ENCODE measurements around the gene CAB39L. TPM values are rescaled to one million over a fixed set of nuclear protein-coding genes. Genes with fewer than 3 reads are reported as not detected.

CAB39L gene
- total RNA-seq, 1 donor from 2014 or later = 6.8 TPM

DNA sequence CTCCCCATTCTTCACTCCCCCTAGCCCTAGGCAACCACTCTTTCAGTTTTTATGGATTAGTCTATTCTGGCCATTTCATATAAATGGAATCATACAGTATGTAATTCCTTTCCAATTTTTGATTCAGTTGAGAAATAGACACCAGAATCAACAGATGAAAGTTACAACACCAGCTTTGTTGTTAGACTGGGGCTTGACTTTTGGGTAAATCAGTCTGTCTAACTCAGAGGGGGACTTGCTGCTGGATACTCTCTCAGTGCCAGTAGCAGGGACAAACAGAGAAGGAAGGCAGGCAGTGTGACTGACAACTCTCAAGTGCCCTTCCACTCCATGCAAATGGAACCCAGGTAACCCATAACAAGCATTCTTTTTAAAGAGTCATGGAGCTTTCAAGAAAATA is 155.4 kb downstream of the CAB39L start:
- Histone ChIP-seq H3K27ac (ENCODE audit: low read depth, low read length) (no peak overlapping the region), H3K4me3 (ENCODE audit: low read length in 3 of 3) (no peak overlapping the region), H3K36me3 (ENCODE audit: control insufficient read depth in 3 of 3, insufficient read depth in 3 of 3, low read length in 3 of 3) (peaks cover 2 to 6% (median 4%) of the 10 kb centered on the region in 3 donors)

GRCh38 chr13:49287995-49288394 is 155.9 kb downstream of the CAB39L start:
- no peak overlapping the region for H3K4me3 ChIP-seq (ENCODE audit: low read length in 3 of 3)
- no peaks in the 10 kb centered on the region for H3K9me3 ChIP-seq (ENCODE audit: control insufficient read depth in 3 of 3, low read length in 3 of 3)
- H3K4me1 ChIP-seq (ENCODE audit: control insufficient read depth in 3 of 3, insufficient read depth in 3 of 3, low read length in 3 of 3) = no peaks in the 10 kb centered on the region
- H3K36me3 ChIP-seq (ENCODE audit: control insufficient read depth in 3 of 3, insufficient read depth in 3 of 3, low read length in 3 of 3) = peaks cover 3 to 4% (median 3%) of the 10 kb centered on the region in 3 donors
- H3K27me3 ChIP-seq (ENCODE audit: control insufficient read depth in 3 of 3, insufficient read depth in 3 of 3, low read length in 3 of 3) = no peaks in the 10 kb centered on the region
- no peak overlapping the region for H3K27ac ChIP-seq (ENCODE audit: low read depth, low read length)
- no peak overlapping the region for H3K9ac ChIP-seq (ENCODE audit: low read depth in 1 of 3, low read length in 3 of 3)

More for the DNA sequence above, 155.4 kb downstream of the CAB39L start:
- Histone ChIP-seq H3K27me3 (ENCODE audit: control insufficient read depth in 3 of 3, insufficient read depth in 3 of 3, low read length in 3 of 3) (no peaks in the 10 kb centered on the region), H3K4me1 (ENCODE audit: control insufficient read depth in 3 of 3, insufficient read depth in 3 of 3, low read length in 3 of 3) (no peaks in the 10 kb centered on the region), H3K9ac (ENCODE audit: low read depth in 1 of 3, low read length in 3 of 3) (no peak overlapping the region), H3K9me3 (ENCODE audit: control insufficient read depth in 3 of 3, low read length in 3 of 3) (no peaks in the 10 kb centered on the region)

- Histone ChIP-seq H3K4me3 (ENCODE audit: low read length in 3 of 3) (no peak overlapping the region), H3K9ac (ENCODE audit: low read depth in 1 of 3, low read length in 3 of 3) (no peak overlapping the region), H3K4me1 (ENCODE audit: control insufficient read depth in 3 of 3, insufficient read depth in 3 of 3, low read length in 3 of 3) (no peaks in the 10 kb centered on the region), H3K36me3 (ENCODE audit: control insufficient read depth in 3 of 3, insufficient read depth in 3 of 3, low read length in 3 of 3) (peaks cover 0 to 15% (median 11%) of the 10 kb centered on the region in 3 donors), H3K9me3 (ENCODE audit: control insufficient read depth in 3 of 3, low read length in 3 of 3) (no peaks in the 10 kb centered on the region), H3K27ac (ENCODE audit: low read depth, low read length) (no peak overlapping the region), H3K27me3 (ENCODE audit: control insufficient read depth in 3 of 3, insufficient read depth in 3 of 3, low read length in 3 of 3) (no peaks in the 10 kb centered on the region)
These were observed 164.0 kb downstream of the CAB39L start for GRCh38 chr13:49279885-49280284.

DNA sequence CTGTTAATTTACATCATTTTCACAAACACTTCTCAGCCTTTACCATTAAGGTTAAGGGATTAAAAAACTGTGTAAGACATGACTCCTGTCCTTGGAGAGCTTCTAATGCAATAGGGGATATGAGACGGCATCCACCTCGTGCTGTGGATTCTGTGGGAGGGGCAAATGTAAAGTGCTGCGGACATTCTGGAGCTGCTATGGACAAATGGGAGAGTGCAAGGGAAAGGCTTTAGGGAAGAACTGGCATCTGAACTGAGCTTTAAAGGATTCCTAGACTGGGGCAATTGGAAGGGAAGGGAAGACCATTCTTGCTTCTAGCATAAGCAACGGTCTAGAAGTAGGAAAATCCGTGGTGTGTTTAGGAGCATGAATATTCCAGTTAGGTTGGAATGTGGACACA is 164.8 kb downstream of the CAB39L start:
- Histone ChIP-seq H3K27me3 (ENCODE audit: control insufficient read depth in 3 of 3, insufficient read depth in 3 of 3, low read length in 3 of 3) (no peaks in the 10 kb centered on the region), H3K36me3 (ENCODE audit: control insufficient read depth in 3 of 3, insufficient read depth in 3 of 3, low read length in 3 of 3) (peaks cover 0 to 15% (median 11%) of the 10 kb centered on the region in 3 donors), H3K9ac (ENCODE audit: low read depth in 1 of 3, low read length in 3 of 3) (no peak overlapping the region), H3K4me3 (ENCODE audit: low read length in 3 of 3) (no peak overlapping the region), H3K27ac (ENCODE audit: low read depth, low read length) (no peak overlapping the region), H3K4me1 (ENCODE audit: control insufficient read depth in 3 of 3, insufficient read depth in 3 of 3, low read length in 3 of 3) (no peaks in the 10 kb centered on the region), H3K9me3 (ENCODE audit: control insufficient read depth in 3 of 3, low read length in 3 of 3) (no peaks in the 10 kb centered on the region)

GRCh38 chr13:49278211-49278610 is 165.7 kb downstream of the CAB39L start:
- Histone ChIP-seq H3K9ac (ENCODE audit: low read depth in 1 of 3, low read length in 3 of 3) (no peak overlapping the region), H3K27me3 (ENCODE audit: control insufficient read depth in 3 of 3, insufficient read depth in 3 of 3, low read length in 3 of 3) (no peaks in the 10 kb centered on the region), H3K4me1 (ENCODE audit: control insufficient read depth in 3 of 3, insufficient read depth in 3 of 3, low read length in 3 of 3) (no peaks in the 10 kb centered on the region), H3K27ac (ENCODE audit: low read depth, low read length) (no peak overlapping the region), H3K9me3 (ENCODE audit: control insufficient read depth in 3 of 3, low read length in 3 of 3) (no peaks in the 10 kb centered on the region), H3K36me3 (ENCODE audit: control insufficient read depth in 3 of 3, insufficient read depth in 3 of 3, low read length in 3 of 3) (peaks cover 0 to 15% (median 8%) of the 10 kb centered on the region in 3 donors), H3K4me3 (ENCODE audit: low read length in 3 of 3) (no peak overlapping the region)

DNA sequence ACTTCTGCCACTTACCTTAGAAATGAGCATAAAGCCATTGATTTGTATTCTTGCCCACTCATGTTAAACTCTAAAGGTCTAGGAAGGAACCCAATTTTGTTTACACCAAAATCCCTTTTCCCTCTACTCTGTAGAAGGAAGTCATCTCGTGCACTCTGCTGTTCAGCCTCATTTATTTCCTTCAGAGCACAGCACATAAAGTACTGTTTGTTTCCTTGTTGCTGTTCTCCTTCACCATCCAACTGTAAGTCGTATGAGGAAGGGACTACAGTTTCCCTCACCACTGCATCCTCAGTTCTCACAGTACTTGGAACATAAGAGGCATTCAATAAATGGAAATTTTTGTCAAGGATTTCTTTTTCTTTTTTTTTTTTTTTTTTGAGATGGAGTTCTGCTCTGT is 171.6 kb downstream of the CAB39L start:
- no peak overlapping the region for H3K27ac ChIP-seq (ENCODE audit: low read depth, low read length)
- no peaks in the 10 kb centered on the region for H3K27me3 ChIP-seq (ENCODE audit: control insufficient read depth in 3 of 3, insufficient read depth in 3 of 3, low read length in 3 of 3)
- peaks cover 3 to 16% (median 8%) of the 10 kb centered on the region in 3 donors for H3K36me3 ChIP-seq (ENCODE audit: control insufficient read depth in 3 of 3, insufficient read depth in 3 of 3, low read length in 3 of 3)
- no peaks in the 10 kb centered on the region for H3K9me3 ChIP-seq (ENCODE audit: control insufficient read depth in 3 of 3, low read length in 3 of 3)
- H3K4me3 ChIP-seq (ENCODE audit: low read length in 3 of 3) = no peak overlapping the region
- no peaks in the 10 kb centered on the region for H3K4me1 ChIP-seq (ENCODE audit: control insufficient read depth in 3 of 3, insufficient read depth in 3 of 3, low read length in 3 of 3)
- H3K9ac ChIP-seq (ENCODE audit: low read depth in 1 of 3, low read length in 3 of 3) = no peak overlapping the region

DNA sequence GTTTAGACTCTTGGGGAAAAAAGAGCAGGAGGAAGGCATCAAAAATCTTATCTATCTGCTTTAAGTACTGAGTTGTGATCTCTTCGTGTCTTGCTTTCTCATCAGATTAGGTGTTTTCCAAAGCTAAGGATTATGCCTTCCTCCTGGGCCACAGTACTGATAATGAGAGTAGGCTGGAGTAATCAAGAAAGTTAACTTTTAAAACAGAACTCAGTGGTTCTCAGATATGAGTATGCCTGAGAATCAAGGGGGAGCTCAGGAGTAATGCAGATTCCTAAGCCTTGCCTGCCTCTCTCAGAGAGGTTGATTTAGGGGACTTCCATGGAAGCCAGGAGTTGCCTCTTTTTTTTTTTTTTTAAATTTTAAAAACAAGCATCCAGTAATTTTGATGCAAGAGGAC is 172.6 kb downstream of the CAB39L start:
- Histone ChIP-seq H3K9ac (ENCODE audit: low read depth in 1 of 3, low read length in 3 of 3) (no peak overlapping the region), H3K4me3 (ENCODE audit: low read length in 3 of 3) (no peak overlapping the region), H3K27me3 (ENCODE audit: control insufficient read depth in 3 of 3, insufficient read depth in 3 of 3, low read length in 3 of 3) (no peaks in the 10 kb centered on the region), H3K36me3 (ENCODE audit: control insufficient read depth in 3 of 3, insufficient read depth in 3 of 3, low read length in 3 of 3) (peaks cover 3 to 16% (median 13%) of the 10 kb centered on the region in 3 donors), H3K27ac (ENCODE audit: low read depth, low read length) (no peak overlapping the region), H3K9me3 (ENCODE audit: control insufficient read depth in 3 of 3, low read length in 3 of 3) (no peaks in the 10 kb centered on the region), H3K4me1 (ENCODE audit: control insufficient read depth in 3 of 3, insufficient read depth in 3 of 3, low read length in 3 of 3) (no peaks in the 10 kb centered on the region)

GRCh38 chr13:49265822-49266221 is 178.0 kb downstream of the CAB39L start:
- H3K4me3 ChIP-seq (ENCODE audit: low read length in 3 of 3) = no peak overlapping the region
- no peaks in the 10 kb centered on the region for H3K9me3 ChIP-seq (ENCODE audit: control insufficient read depth in 3 of 3, low read length in 3 of 3)
- H3K9ac ChIP-seq (ENCODE audit: low read depth in 1 of 3, low read length in 3 of 3) = no peak overlapping the region
- H3K36me3 ChIP-seq (ENCODE audit: control insufficient read depth in 3 of 3, insufficient read depth in 3 of 3, low read length in 3 of 3) = peaks cover 3 to 32% (median 22%) of the 10 kb centered on the region in 3 donors
- H3K27ac ChIP-seq (ENCODE audit: low read depth, low read length) = no peak overlapping the region
- H3K4me1 ChIP-seq (ENCODE audit: control insufficient read depth in 3 of 3, insufficient read depth in 3 of 3, low read length in 3 of 3) = no peaks in the 10 kb centered on the region
- H3K27me3 ChIP-seq (ENCODE audit: control insufficient read depth in 3 of 3, insufficient read depth in 3 of 3, low read length in 3 of 3) = no peaks in the 10 kb centered on the region

GRCh38 chr13:49262634-49263033 is 181.2 kb downstream of the CAB39L start:
- Histone ChIP-seq H3K27me3 (ENCODE audit: control insufficient read depth in 3 of 3, insufficient read depth in 3 of 3, low read length in 3 of 3) (no peaks in the 10 kb centered on the region), H3K9me3 (ENCODE audit: control insufficient read depth in 3 of 3, low read length in 3 of 3) (no peaks in the 10 kb centered on the region), H3K27ac (ENCODE audit: low read depth, low read length) (no peak overlapping the region), H3K4me1 (ENCODE audit: control insufficient read depth in 3 of 3, insufficient read depth in 3 of 3, low read length in 3 of 3) (no peaks in the 10 kb centered on the region), H3K36me3 (ENCODE audit: control insufficient read depth in 3 of 3, insufficient read depth in 3 of 3, low read length in 3 of 3) (peaks cover 12 to 39% (median 37%) of the 10 kb centered on the region in 3 donors), H3K9ac (ENCODE audit: low read depth in 1 of 3, low read length in 3 of 3) (no peak overlapping the region), H3K4me3 (ENCODE audit: low read length in 3 of 3) (no peak overlapping the region)

GRCh38 chr13:49259586-49259985 is 184.3 kb downstream of the CAB39L start:
- Histone ChIP-seq H3K9ac (ENCODE audit: low read depth in 1 of 3, low read length in 3 of 3) (no peak overlapping the region), H3K27me3 (ENCODE audit: control insufficient read depth in 3 of 3, insufficient read depth in 3 of 3, low read length in 3 of 3) (no peaks in the 10 kb centered on the region), H3K4me3 (ENCODE audit: low read length in 3 of 3) (no peak overlapping the region), H3K9me3 (ENCODE audit: control insufficient read depth in 3 of 3, low read length in 3 of 3) (no peaks in the 10 kb centered on the region), H3K36me3 (ENCODE audit: control insufficient read depth in 3 of 3, insufficient read depth in 3 of 3, low read length in 3 of 3) (peaks cover 23 to 50% (median 44%) of the 10 kb centered on the region in 3 donors), H3K27ac (ENCODE audit: low read depth, low read length) (no peak overlapping the region), H3K4me1 (ENCODE audit: control insufficient read depth in 3 of 3, insufficient read depth in 3 of 3, low read length in 3 of 3) (no peaks in the 10 kb centered on the region)
